UCSD-AML1 (cell line): ENCODE results near the gene PDCD10.
A peak's percentile ranks its signal among the peaks of the same experiment; 100 is the strongest.

Experiments used
- DNase-seq: peaks from one replicate; lab custom pipeline; 2025; ENCODE audit not compliant: unreplicated experiment; lab: John Stamatoyannopoulos, UW

PDCD10 gene

DNA sequence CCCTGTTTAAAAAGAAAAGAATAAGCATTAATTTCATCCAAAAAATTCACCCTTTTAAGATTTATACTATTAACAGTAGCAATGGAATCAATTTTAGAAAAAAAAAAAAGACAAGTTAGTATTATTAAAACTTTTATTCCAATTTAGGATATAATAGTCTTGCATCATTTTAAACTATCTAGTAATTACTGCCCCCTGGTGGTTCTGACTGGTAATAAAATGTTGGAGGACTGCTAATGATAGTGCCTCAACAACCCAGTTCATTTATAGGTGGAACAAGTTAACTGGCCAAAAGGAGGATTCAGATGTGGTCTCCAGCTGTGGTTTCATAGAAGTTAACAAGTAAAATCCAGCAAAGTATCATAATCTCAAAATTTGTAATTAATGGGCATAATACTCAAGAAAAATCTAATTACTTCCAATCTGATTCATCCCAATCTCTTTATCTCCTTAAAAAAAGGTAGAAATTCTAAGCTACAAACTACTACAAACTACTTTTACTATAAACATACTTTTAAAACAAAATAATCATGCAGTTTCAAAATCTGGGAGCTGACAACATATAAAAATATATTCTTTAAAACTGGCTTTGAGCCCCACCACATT, 50.2 kb downstream of the PDCD10 start:
- DNase-seq: peak; percentile 6

- DNase-seq: no peak
Observed at GRCh38 chr3:167679526-167679925, 55.2 kb downstream of the PDCD10 start.

GRCh38 chr3:167675848-167676247, 58.8 kb downstream of the PDCD10 start:
- DNase-seq: no peak

- no peak for DNase-seq
Observed at GRCh38 chr3:167673221-167673620, 61.5 kb downstream of the PDCD10 start.

- no peak for DNase-seq
Observed at GRCh38 chr3:167671878-167672427, 62.7 kb downstream of the PDCD10 start.

DNA sequence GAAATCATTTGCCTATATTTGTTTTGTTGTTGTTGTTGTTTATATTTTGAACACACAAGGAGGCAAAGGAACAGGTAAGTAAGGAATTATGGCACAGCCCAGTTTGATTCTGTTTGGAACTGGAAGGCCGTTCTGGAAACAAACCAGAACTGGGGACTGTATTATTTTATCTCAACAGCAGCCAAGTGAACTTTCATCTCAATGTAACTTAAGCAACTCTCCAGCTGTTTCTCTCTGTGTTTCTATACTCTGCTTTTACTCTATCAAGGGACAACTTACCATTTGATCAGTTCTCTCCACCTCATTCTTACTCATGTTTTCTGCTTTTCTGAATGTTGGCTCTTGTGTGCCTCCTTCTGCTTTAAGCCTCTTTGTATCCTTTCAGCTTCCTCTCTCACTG, 65.0 kb downstream of the PDCD10 start:
- no peak for DNase-seq

DNA sequence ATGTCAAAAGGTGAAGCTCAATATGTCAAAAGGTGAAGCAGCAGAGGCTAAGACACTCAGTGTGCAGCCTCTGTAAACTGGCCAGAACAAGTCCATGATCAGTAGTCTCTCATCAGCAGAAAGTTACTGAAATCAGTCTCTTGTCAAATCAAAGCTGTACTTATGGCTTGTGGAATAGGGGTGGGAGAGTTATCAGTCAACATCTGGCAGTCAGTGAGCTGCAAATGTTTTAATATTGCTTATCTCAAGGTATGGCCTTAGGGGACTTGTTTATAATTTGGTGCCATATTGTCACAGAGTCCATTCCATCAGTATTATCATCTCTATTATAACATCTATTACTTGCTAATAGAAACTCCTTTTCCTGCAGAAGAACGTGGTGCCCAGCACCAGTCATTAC, 66.0 kb downstream of the PDCD10 start:
- no peak for DNase-seq

DNA sequence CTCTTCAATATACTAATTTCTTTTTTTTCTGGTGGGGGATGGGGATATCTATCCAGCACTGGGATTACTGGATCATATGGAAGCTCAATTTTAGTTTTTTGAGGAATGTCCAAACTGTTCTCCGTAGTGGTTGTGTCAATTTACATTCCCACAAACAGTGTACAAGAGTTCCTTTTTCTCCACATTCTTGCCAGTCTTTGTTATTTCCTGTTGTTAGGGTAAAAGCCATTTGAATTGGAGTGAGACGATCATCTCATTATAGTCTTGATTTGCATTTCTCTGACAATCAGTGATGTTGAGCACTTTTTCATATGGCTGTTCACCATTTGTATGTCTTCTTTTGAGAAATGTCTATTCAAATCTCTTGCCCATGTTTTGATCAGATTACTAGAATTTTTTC, 68.1 kb downstream of the PDCD10 start:
- DNase-seq: no peak

DNA sequence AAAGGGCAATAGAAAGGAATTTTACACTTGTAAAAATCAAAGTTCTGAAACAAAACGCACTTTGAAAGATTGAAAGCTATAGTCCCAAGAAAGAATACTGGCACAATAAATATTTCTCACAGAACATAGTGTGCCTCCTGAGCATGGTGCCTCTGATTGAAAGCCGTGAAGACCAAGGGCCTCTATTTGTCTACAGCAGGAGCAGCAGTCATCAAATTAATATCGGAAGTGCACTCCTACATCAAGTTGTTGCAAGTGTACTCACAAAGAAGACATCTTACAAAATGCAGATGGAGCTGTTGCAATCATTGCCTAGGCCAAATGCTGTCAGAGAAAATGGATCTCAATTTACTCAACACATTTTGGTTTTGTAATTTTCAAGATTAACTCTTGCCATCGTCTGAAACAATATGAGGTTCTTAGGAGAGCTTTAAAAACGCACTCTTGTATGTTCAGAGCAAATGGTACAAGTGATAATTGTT, 71.7 kb downstream of the PDCD10 start:
- DNase-seq: no peak

DNA sequence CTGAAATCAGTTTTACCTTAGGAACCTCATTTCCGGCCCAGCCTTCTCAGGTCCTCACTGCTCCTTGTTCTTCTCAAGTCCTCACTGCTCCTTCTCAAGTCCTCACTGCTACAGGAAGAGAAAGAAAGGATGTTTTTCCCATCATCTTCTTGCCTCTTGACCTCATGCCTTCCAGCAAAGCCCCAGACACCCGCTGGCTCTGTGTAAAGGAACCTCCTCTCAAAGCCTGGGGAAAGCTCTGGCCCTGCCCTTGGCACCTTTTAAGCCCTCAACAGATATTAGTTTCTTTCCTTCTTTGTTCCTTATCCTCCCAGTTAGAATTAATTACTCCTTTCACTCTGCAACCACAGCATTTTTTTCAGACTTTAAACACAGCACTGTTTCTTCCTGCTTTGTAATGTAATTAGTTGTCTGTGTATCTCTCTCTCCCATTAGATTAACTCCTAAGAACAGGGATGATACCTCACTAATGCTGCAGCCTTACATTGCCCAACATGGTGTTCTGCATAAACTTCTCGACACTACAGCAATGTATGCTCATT, 76.9 kb downstream of the PDCD10 start:
- no peak for DNase-seq

DNA sequence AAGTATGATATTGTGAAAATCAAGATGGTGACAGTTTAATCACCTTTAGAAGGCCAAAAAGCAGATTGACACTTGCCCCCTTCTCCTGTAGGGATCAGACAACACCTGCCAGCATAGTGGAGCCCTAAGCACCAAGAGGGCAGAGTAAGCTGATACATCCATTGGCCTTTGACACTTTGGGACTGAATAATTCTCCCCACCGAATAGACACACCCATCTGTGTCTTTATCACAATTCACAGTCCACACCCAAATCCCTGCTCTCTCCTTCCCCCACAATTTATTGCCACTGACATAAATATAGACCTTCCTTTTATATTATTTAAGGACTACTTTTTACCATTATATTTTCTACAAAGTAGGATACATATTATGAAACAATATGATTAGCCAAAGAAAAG, 77.9 kb downstream of the PDCD10 start:
- no peak for DNase-seq

- no peak for DNase-seq
Observed at GRCh38 chr3:167653760-167654159, 80.9 kb downstream of the PDCD10 start, which contains the start of gene WDR49. TSS of gene WDR49 (minus strand) at chr3:167653942. CDS start at chr3:167653425, 517 bp downstream.

- no peak for DNase-seq
Observed at GRCh38 chr3:167653155-167653554, 81.5 kb downstream of the PDCD10 start.

DNA sequence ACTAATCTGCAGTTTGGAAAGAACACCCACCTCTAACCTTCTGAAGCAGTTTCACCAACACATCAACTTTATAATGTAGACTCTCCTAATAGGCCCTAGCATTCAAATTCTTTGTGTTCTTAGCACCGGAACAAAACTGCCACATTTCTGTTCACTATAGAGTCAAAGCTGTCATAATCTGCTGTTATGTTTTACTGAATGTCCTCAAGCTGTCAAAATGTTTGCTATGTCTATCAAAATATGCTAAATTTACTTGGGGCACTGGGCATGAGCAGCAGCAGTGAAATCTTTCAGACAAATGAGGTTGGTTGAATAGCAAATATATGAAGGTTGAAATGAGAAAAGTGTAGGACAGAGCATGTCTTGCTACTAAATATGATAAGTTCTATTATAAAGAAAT, 82.9 kb downstream of the PDCD10 start:
- no peak for DNase-seq

DNA sequence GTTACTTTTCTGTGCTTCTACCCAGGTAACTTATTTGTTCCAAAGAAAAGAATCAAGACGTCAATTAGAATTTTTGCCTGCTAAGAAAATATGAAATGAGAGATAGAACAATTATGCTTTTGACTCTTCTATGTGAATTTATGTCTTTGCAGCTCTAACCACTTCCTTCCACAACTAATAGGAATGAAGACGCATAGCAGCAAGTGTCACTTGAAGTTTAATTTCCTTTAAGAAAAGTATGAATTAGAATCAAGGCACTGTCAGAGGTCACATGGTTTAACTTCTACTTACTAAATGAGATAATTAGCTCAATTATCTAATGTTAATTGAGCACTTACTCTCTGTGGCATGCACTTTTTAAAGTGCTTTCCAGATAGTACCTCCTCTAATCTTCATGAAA, 84.2 kb downstream of the PDCD10 start:
- DNase-seq: no peak

GRCh38 chr3:167649746-167650145, 84.9 kb downstream of the PDCD10 start:
- no peak for DNase-seq

GRCh38 chr3:167644611-167645010, 90.1 kb downstream of the PDCD10 start:
- DNase-seq: no peak
